ENCODE measurements around the gene RAB20.

The RAB20 gene

DNA sequence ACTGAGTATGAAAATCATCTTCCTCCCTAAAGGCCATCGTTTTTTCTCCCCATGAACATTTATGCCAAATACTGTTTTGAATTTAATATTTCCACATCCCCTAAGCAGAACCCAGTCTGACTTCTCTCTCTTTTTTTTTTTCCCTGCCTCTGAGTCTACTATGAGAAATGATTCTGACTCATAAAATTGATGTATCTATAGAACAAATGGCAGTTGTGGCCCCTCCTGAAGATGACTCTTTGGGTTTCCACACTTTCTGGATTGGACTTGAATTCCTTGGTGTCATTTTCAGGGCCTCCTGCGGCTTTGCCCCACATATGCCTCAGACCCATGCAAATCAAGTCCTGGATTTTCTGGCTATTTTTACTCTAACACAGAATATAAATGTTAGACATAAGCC lies 31.1 kb upstream of the RAB20 start:
- TF ChIP-seq TOX (CRISPR knock-in tag; IDR thresholded peaks at IDR 0.05; ENCODE audit: borderline replicate concordance) (no peak), ZC3H10 (CRISPR knock-in tag; IDR thresholded peaks at IDR 0.05) (no peak), CSDC2 (CRISPR knock-in tag; IDR thresholded peaks at IDR 0.05) (no peak)
- TF ChIP-seq, protein P1, sequence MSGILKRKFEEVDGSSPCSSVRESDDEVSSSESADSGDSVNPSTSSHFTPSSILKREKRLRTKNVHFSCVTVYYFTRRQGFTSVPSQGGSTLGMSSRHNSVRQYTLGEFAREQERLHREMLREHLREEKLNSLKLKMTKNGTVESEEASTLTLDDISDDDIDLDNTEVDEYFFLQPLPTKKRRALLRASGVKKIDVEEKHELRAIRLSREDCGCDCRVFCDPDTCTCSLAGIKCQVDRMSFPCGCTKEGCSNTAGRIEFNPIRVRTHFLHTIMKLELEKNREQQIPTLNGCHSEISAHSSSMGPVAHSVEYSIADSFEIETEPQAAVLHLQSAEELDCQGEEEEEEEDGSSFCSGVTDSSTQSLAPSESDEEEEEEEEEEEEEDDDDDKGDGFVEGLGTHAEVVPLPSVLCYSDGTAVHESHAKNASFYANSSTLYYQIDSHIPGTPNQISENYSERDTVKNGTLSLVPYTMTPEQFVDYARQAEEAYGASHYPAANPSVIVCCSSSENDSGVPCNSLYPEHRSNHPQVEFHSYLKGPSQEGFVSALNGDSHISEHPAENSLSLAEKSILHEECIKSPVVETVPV (CRISPR knock-in tag; IDR thresholded peaks at IDR 0.05) = no peak
- TF ChIP-seq, protein P2, sequence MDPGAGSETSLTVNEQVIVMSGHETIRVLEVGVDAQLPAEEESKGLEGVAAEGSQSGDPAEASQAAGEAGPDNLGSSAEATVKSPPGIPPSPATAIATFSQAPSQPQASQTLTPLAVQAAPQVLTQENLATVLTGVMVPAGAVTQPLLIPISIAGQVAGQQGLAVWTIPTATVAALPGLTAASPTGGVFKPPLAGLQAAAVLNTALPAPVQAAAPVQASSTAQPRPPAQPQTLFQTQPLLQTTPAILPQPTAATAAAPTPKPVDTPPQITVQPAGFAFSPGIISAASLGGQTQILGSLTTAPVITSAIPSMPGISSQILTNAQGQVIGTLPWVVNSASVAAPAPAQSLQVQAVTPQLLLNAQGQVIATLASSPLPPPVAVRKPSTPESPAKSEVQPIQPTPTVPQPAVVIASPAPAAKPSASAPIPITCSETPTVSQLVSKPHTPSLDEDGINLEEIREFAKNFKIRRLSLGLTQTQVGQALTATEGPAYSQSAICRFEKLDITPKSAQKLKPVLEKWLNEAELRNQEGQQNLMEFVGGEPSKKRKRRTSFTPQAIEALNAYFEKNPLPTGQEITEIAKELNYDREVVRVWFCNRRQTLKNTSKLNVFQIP (CRISPR knock-in tag; IDR thresholded peaks at IDR 0.05; ENCODE audit: borderline replicate concordance, low read depth) = no peak
- TF ChIP-seq, protein P3, sequence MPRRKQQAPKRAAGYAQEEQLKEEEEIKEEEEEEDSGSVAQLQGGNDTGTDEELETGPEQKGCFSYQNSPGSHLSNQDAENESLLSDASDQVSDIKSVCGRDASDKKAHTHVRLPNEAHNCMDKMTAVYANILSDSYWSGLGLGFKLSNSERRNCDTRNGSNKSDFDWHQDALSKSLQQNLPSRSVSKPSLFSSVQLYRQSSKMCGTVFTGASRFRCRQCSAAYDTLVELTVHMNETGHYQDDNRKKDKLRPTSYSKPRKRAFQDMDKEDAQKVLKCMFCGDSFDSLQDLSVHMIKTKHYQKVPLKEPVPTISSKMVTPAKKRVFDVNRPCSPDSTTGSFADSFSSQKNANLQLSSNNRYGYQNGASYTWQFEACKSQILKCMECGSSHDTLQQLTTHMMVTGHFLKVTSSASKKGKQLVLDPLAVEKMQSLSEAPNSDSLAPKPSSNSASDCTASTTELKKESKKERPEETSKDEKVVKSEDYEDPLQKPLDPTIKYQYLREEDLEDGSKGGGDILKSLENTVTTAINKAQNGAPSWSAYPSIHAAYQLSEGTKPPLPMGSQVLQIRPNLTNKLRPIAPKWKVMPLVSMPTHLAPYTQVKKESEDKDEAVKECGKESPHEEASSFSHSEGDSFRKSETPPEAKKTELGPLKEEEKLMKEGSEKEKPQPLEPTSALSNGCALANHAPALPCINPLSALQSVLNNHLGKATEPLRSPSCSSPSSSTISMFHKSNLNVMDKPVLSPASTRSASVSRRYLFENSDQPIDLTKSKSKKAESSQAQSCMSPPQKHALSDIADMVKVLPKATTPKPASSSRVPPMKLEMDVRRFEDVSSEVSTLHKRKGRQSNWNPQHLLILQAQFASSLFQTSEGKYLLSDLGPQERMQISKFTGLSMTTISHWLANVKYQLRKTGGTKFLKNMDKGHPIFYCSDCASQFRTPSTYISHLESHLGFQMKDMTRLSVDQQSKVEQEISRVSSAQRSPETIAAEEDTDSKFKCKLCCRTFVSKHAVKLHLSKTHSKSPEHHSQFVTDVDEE (CRISPR knock-in tag; IDR thresholded peaks at IDR 0.05) = no peak
- TF ChIP-seq, protein P4, sequence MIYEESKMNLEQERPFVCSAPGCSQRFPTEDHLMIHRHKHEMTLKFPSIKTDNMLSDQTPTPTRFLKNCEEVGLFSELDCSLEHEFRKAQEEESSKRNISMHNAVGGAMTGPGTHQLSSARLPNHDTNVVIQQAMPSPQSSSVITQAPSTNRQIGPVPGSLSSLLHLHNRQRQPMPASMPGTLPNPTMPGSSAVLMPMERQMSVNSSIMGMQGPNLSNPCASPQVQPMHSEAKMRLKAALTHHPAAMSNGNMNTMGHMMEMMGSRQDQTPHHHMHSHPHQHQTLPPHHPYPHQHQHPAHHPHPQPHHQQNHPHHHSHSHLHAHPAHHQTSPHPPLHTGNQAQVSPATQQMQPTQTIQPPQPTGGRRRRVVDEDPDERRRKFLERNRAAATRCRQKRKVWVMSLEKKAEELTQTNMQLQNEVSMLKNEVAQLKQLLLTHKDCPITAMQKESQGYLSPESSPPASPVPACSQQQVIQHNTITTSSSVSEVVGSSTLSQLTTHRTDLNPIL (CRISPR knock-in tag; IDR thresholded peaks at IDR 0.05; ENCODE audit: low read depth) = no peak

DNA sequence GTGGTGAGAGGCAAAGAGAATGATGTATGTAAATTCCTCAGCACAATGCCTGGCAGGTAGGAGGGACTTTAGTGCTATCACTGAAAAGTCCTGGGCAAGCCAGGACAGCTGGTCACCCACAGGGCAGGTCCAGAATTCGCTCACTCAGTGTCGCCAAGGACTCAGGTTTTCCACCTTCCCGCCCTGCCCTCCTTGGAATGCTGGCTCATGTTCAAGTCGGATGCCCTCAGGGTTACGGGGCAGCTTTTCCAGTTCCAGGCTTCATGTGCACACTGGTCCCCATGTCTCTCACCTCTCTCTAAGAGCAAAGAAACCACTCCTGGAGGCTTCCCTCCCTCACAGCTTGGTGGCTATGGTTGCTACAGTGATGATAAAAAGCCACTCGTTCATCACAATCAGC lies 29.1 kb upstream of the RAB20 start:
- TF ChIP-seq ESRRG (CRISPR knock-in tag; IDR thresholded peaks at IDR 0.05) (no peak), TOX (CRISPR knock-in tag; IDR thresholded peaks at IDR 0.05; ENCODE audit: borderline replicate concordance) (no peak), GLIS3 (CRISPR knock-in tag; IDR thresholded peaks at IDR 0.05) (no peak), SNAI2 (CRISPR knock-in tag; IDR thresholded peaks at IDR 0.05) (no peak)
- TF ChIP-seq, protein P2 (CRISPR knock-in tag; IDR thresholded peaks at IDR 0.05; ENCODE audit: borderline replicate concordance, low read depth) = no peak
- ATAC-seq = no peak

More for the DNA sequence above, 31.1 kb upstream of the RAB20 start:
- ATAC-seq = no peak

DNA sequence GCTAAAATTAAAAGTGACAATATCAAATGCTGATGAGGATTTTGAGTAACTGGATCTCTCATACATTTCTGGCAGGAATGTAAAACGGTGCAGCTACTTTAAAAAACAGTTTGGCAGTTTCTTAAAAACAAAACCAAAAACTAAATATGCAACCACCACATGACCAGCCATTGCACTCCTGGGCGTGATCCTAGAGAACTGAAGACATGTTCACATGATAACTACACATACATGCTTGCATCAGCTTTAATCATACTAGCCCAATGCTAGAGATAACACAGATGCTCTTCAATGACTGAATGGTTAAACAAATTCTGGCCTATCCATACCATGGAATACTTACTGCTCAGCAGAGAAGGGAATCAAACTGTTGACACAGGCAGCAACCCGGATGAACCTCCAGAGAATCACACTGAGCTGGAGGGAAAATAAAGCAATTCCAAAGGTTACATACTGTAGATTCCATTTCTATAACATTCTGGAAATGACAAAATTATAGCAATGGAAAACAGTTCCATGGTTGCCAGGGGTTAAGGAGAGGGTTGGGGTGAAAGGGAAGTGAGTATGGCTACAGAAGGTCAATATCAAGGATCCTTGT lies 28.4 kb upstream of the RAB20 start:
- TF ChIP-seq ZNF565 (CRISPR knock-in tag; conservative IDR thresholded peaks at IDR 0.05; ENCODE audit: low read depth) = no peak
- no peak for TF ChIP-seq RARB (CRISPR knock-in tag; IDR thresholded peaks at IDR 0.05)
- no peak for TF ChIP-seq ZNF70 (CRISPR knock-in tag; IDR thresholded peaks at IDR 0.05)
- no peak for TF ChIP-seq ISL1 (CRISPR knock-in tag; IDR thresholded peaks at IDR 0.05)
- no peak for TF ChIP-seq ZC3H10 (CRISPR knock-in tag; IDR thresholded peaks at IDR 0.05)
- TF ChIP-seq ESRRG (CRISPR knock-in tag; IDR thresholded peaks at IDR 0.05) = no peak
- TF ChIP-seq, protein P2 (CRISPR knock-in tag; IDR thresholded peaks at IDR 0.05; ENCODE audit: borderline replicate concordance, low read depth) = no peak
- TF ChIP-seq, protein P5, sequence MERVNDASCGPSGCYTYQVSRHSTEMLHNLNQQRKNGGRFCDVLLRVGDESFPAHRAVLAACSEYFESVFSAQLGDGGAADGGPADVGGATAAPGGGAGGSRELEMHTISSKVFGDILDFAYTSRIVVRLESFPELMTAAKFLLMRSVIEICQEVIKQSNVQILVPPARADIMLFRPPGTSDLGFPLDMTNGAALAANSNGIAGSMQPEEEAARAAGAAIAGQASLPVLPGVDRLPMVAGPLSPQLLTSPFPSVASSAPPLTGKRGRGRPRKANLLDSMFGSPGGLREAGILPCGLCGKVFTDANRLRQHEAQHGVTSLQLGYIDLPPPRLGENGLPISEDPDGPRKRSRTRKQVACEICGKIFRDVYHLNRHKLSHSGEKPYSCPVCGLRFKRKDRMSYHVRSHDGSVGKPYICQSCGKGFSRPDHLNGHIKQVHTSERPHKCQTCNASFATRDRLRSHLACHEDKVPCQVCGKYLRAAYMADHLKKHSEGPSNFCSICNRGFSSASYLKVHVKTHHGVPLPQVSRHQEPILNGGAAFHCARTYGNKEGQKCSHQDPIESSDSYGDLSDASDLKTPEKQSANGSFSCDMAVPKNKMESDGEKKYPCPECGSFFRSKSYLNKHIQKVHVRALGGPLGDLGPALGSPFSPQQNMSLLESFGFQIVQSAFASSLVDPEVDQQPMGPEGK (CRISPR knock-in tag; IDR thresholded peaks at IDR 0.05; ENCODE audit: borderline replicate concordance) = no peak
- no peak for TF ChIP-seq ZFP30 (CRISPR knock-in tag; IDR thresholded peaks at IDR 0.05)
- TF ChIP-seq GLIS3 (CRISPR knock-in tag; IDR thresholded peaks at IDR 0.05) = no peak
- no peak for TF ChIP-seq ZFP3 (CRISPR knock-in tag; IDR thresholded peaks at IDR 0.05)
- TF ChIP-seq, protein P3 (CRISPR knock-in tag; IDR thresholded peaks at IDR 0.05) = no peak
- no peak for TF ChIP-seq BACH2 (CRISPR knock-in tag; IDR thresholded peaks at IDR 0.05; ENCODE audit: borderline replicate concordance)
- TF ChIP-seq TOX (CRISPR knock-in tag; IDR thresholded peaks at IDR 0.05; ENCODE audit: borderline replicate concordance) = no peak
- TF ChIP-seq CSDC2 (CRISPR knock-in tag; IDR thresholded peaks at IDR 0.05) = no peak
- ATAC-seq = no peak
